HG03066 (cell line): ENCODE data around the gene BRD1.
"Not testable (repeated sequence)": the region's sequence is repeated elsewhere in the genome, so short reads cannot be mapped to it uniquely, and the experiment has no call there.

Experiments used
- ATAC-seq: cut with Tn5 transposase; IDR thresholded peaks from one replicate; pipeline ENCODE4 v1.9.1; 2021; ENCODE audit warnings: low read depth; ENCODE audit not compliant: unreplicated experiment

Gene BRD1

GRCh38 chr22:49771266-49772065 is 56.2 kb downstream of the BRD1 start:
- ATAC-seq = no peak

DNA sequence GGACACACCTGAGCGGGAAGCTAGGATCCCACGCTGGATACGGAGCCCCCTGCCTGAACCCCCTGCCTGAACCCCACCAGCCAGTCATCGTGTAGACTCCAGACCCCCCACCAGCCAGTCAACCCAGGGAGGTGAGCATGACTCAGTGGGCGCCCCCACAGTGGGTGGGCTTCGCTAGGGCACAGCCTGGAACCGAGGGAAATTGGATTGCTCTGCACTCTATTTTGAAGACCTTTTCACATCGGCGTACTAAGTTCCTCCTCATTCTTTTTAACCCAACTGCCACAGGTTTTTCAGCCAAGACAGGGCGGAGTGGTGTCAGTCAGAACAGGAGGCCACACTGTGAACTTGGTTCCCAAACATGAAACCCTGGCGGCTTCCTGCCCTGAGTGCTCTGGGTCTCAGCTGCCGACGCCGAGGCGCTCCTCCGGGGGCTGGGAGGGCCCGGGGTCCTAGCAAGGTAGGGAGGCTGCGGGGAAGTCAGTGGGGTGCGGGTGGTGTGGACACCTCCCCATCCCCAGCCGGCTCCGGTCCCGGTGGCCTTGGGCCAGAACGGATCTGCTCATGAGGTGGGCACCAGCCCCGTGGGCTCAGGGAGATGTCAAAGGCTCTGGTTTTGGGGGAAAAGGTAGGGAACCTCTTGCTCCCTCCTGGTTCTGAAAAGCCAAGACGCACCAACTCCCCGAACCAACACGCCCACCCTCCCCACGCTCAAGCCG is 57.0 kb downstream of the BRD1 start:
- ATAC-seq = no peak

DNA sequence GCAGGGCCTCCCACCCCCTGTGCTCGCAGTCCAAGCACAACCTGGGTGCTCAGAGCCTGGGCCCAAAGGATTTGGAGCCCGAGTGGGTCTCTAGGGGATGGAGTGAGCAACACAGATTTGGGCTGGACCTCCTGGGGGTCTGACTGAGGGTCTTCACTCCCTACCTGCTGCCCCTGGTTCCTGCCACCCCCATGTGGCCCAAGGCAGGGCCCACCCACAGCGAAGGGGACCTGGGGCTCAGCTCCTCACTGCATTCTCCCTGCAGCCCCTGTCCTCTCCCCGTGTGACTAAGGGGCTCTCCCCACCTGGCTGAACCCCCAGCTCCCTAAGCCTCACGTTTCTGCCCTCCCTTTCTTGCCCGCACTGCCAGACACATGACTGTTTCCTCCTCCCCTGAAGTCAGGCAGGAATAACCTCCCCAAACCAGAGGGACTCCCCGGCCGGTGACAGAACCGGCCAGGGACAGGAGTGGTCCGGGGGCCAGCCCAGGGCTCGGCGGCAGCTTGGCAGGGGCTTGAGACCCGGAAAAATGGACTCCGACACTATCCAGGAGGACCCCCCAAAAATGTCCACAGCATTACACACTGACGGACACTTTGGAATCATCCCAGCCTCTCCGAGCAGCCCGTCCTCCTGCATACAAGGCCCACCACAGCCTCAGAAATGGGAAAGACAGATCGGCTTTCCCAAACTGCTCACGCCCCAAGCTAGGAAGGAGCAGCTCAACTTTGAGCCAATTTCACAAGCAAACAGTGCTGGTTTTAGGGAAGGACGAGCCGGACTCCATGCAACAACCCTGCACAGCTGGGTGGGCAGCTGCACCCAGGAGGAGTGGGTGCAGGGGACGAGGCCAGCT is 57.8 kb downstream of the BRD1 start:
- ATAC-seq = no peak

GRCh38 chr22:49768951-49769690 is 58.6 kb downstream of the BRD1 start:
- no peak for ATAC-seq

DNA sequence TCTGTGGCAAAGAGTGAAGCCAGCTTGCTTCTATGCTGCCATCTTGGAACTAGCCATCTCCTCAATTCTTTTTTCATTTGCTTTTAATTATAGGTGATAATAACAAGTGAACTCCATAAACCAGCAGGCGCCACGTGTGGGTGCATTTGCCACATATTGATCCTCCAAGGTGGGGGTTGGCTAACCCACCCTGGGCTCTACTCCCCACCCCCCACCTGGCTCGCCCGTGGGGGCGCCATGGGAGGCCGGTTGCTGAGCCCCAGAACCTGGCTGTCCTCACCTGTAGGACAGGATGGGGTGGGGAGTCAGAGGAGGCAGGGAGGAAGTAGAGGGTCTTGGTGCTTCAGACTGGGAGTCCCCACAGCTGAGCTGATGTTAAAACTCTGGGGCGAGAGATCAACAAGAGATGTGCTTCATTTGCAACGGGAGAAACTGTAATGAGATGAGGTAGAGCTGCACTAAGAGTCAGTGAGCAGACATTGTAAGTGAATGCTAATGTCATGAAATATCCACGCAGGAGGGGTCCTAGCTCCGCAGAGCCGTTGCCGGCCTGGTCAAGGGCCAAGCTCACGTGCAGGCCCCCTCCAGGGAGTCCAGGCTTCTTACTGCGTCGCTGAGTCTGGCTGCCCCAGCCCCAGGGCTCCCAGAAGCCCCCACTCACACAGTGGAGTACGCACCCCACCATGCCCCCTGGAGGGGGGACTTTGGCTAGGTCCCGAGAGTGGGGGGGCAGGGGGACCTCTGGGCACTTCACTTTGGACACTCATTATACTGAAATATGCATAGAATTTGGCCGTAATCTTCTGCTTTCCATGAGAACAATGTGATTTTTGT is 59.4 kb downstream of the BRD1 start:
- no peak for ATAC-seq

DNA sequence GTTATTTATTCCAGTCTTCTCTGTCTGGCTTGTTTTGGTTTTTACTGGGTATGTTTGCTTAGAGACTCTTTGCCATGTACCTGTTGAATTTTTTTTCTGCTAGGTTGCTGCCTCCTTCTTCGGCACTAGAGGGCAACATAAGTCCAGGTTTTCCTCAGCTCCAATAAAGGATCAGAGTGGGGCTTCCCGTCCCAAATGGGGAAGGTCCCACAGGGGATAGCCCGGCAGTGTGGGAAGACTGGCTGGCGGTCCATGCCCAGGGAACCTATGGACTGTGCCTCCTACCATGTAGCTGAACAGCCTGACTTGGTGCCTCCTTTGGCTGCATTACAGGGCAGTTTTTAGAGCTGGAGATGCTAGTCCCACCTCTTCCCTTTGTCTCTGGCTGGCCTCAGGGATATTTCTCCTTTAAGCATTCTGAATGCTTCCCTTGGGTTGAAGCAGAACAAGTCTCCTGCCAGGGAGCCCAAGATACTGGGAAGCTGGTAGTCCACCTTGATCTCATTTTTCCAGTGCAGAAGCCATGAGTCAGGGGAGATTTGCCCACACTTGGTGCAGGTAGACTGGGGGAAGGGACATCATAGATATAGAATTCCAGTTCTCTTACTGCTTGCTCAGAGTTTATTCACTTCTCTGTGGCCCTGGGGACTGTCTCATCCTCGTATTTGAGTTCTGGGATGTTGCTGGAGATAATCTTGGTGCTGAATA is 60.2 kb downstream of the BRD1 start:
- ATAC-seq = no peak

DNA sequence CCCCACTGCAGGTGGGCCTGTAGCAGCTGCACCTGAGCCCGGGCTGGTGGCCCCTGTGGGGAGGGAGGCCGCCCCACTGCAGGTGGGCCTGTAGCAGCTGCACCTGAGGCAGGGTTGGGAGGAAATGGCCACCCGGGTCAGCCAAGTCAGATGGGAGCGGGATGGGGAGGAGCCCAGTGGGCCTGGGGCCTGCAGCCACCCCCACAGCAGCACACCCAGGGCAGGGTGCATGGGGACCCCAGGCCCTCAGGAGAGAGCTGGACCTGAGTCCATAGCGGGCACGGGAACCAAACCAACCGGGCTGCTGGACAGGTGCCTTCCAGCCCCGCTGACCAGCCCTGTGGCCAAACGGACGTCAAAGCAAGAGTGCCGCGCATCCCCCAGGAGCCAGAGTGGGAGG is 61.7 kb downstream of the BRD1 start:
- ATAC-seq = no peak

DNA sequence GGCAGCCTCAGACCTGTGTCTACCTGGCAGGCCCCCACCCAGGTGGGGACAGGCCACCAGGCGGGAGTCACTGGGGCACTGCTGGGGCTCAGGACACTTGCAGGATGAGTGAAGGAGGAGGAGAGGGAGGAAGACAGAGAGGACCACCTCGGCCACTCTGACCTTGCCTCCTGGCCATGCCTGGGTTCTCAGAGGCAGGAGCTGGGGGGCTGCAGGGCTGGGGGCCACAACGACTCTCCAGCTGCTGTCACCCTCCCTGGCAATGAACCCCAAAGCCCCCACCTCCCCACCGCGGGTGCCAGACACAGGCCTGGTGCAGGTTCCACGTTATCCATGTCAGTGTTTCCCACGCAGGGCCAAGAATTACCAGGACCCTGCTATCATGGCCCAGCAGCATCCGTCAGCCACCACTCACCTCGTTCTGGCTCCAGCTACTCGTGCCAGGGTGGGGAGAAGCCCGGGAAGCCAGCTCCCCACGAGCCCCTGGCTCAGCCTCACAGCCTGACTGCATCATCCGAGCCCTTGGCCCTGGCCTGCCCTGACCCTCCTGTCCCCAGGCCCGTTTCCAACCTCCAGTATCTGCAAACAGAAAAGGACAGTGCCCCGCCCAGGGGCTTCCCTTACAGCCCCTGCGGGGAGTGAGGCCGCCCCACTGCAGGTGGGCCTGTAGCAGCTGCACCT is 62.4 kb downstream of the BRD1 start:
- ATAC-seq = no peak

- ATAC-seq = no peak
Measured at GRCh38 chr22:49764127-49764581, 63.5 kb downstream of the BRD1 start.

DNA sequence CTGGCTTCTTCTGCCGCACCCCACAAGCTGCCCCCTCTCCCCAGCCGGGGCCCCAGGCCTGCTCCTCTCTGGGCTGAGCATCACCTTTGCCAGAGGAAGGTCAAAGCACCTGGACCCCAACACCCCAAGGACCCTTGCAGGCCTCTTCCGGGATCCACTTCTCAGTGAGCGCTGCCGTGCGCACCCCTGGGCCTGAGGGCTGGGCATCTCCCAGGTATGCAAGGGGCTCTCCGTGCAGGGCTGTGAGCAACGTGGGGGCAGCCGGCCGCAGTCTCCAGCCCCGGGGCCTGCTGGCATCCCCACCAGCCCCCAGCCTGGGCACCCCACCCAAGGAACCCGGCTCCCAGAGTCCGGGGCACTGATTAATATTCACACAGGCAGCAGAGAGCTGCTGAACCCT is 64.0 kb downstream of the BRD1 start:
- no peak for ATAC-seq

DNA sequence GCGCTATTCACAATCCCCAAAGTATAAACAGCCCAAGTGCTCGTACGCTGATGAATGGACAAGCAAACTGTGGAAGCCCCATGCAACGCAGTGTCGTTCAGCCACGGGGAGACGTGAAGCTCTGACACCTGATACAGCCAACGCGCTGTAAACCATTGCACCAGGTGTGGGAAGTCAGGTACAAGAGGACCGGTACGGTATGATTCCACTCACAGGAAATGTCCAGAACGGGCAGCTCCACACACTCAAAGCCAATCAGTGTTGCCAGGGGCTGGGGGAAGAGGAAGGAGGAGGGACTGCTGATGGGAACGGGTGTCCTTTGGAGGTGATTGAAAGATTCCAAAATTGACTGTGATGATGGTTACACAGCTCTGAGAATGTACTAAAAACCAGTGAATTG is 64.5 kb downstream of the BRD1 start:
- no peak for ATAC-seq

DNA sequence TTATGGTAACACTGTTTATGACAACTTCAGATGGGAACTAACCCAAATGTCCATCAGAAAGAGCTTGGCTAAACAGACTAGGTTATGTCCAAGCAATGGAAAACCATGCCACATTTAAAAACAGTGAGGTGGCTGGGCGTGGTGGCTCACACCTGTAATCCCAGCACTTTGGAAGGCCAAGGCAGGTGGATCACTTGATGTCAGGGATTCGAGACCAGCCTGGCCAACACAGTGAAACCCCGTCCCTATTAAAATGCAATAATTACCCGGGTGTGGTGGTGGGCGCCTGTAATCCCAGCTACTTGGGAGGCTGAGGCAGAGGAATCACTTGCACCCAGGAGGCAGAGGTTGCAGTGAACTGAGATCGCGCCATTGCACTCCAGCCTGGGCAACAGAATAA is 65.1 kb downstream of the BRD1 start:
- ATAC-seq = not testable (repeated sequence)

GRCh38 chr22:49761836-49762235 is 65.8 kb downstream of the BRD1 start:
- ATAC-seq = no peak

DNA sequence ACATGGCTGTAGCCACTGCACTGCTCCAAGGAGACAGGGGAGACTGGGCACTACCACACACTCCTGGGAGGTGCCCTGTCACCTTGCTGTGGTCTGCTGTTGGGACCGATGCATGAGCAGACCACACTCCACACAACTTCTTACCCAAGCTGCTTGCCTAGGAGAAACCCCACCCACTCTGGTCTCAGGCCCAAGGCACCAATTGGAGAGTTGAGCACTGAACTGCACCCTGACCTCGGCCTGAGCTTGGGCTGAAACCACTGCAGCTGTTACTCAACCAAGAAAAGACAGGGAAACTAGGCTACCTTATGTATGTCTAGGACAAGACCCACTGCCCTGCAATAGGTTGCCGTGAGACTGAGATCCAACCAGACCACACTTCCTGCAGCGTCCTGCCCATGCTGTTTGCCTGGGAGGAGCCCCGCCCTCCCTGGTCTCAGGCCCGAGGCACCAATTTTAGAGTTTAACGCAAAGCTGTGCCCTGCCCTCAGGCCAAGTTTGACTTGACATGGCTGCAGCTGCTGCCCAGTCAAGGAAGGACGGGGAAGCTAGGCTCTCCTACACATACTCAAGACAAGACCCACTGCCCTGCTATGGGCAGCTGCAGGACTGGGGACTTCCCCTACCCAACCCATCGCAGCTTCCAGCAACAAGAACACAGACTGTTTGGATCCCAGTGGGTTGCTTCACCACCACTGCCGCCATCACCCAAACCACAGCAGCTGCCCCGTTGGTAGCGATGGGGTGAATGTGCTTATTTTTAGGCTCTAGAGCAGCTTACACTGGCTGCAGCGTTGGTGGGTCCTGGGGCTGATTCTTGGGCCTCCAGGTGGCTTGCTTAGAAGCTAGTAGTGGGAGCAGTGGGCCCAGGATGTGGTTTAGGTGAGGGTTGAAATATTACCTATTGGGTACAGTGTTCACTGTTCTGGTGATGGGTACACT is 66.8 kb downstream of the BRD1 start:
- no peak for ATAC-seq

DNA sequence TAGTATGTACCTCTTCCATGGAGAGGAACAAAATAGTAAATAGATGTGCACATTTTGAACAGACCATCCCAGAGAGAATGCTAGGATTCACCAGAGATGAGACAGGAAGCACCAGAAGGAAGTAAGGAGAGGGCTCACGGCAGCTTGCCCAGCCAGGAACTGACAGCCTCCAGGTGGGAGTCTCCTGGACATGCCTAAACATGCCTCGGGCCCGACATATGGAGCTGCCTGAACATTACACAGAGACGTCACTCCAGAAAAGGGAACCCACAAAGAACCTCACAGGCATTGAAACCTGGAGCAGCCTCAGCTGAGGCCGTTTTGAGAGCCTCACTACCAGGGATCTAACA is 67.4 kb downstream of the BRD1 start:
- no peak for ATAC-seq

GRCh38 chr22:49756676-49757075 is 71.0 kb downstream of the BRD1 start:
- no peak for ATAC-seq

- ATAC-seq = no peak
Measured at GRCh38 chr22:49756201-49756600, 71.5 kb downstream of the BRD1 start.
